K562 (cell line): ENCODE data around the gene TFF2. TPM values are rescaled to one million over a fixed set of nuclear protein-coding genes. Genes with fewer than 3 reads are reported as not detected.

ENCODE experiments used
- ATAC-seq: fragments of 200-7000 bp; cut with Tn5 transposase; 3 replicates; pipeline ENCODE4 v1.9.1; 2020; ENCODE audit warnings: moderate library complexity
- BruUV-seq: library from RNA; stranded (reverse); fragments of 400-500 nt; replicated peaks from 2 replicates; lab custom pipeline; 2021; lab: Mats Ljungman, UMichigan
- CTCF ChIA-PET: fragments of 300-600 bp; formaldehyde crosslinking; extraction: SDS; loops from one replicate; lab custom pipeline; 2021; ENCODE audit warnings: low intra/inter-chr PET ratio; lab: Yijun Ruan, JAX
- POLR2A ChIA-PET: fragments of 300-600, 350-650 bp; sonication (Branson Sonifier 250); formaldehyde crosslinking; extraction: SDS; loops from one replicate; lab custom pipeline; 2021; ENCODE audit warnings: antibody characterized with exemption, inconsistent platforms; lab: Yijun Ruan, JAX
- DNase-seq, 4 experiments: peaks; one replicate each; pipeline versions ENCODE4 v3.0.0 to v3.0.0-alpha.2; 2011 to 2018; ENCODE audit warnings: low spot score in 3 of 4, mixed read lengths in 3 of 4; ENCODE audit errors: extremely low read depth in 1 of 4
- FAIRE-seq: peaks from 2 replicates; lab custom pipeline; 2011; peaks lifted over from hg19 to GRCh38; lab: Jason Lieb, UNC
- H2AFZ ChIP-seq: 2 replicates; pipeline ENCODE4 v1.6.0; 2011; ENCODE audit warnings: low read depth, low read length, control low read depth, inconsistent platforms
- H3K27ac ChIP-seq: fragments of 200-600 bp; 3 replicates; pipeline ENCODE4 v1.8.0; 2011; ENCODE audit warnings: low read depth, mild to moderate bottlenecking, control low read depth, inconsistent platforms, low read length, moderate library complexity, mixed read lengths; ENCODE audit errors: extremely low read depth
- H3K27me3 ChIP-seq, 2 experiments: fragments of 300-600 bp in 1 of 2; 2 replicates in 1 of 2; 3 replicates in 1 of 2; pipeline versions ENCODE4 v1.6.0 to v1.8.0; 2011; ENCODE audit warnings: inconsistent platforms in 2 of 2, low read length in 2 of 2, mild to moderate bottlenecking in 1 of 2, mixed read lengths in 1 of 2, moderate library complexity in 1 of 2; ENCODE audit not compliant: control insufficient read depth in 2 of 2, insufficient read depth in 2 of 2
- H3K36me3 ChIP-seq: fragments of 300-600 bp; 3 replicates; pipeline ENCODE4 v1.8.0; 2011; ENCODE audit warnings: mild to moderate bottlenecking, low read length, inconsistent platforms; ENCODE audit not compliant: control insufficient read depth, insufficient read depth
- H3K4me1 ChIP-seq, 2 experiments: fragments of 200-600 bp in 1 of 2; replicated peaks in 1 of 2; 2 replicates in 1 of 2; 3 replicates in 1 of 2; pipeline versions ENCODE4 v1.5.1 to v1.8.0; 2011; ENCODE audit warnings: inconsistent platforms in 2 of 2, low read length in 2 of 2, mild to moderate bottlenecking in 1 of 2, mixed read lengths in 1 of 2, moderate library complexity in 1 of 2; ENCODE audit not compliant: control insufficient read depth in 2 of 2, insufficient read depth in 2 of 2
- H3K4me2 ChIP-seq: 2 replicates; pipeline ENCODE4 v1.6.1; 2011; ENCODE audit warnings: low read length, control low read depth, inconsistent platforms, mixed read lengths; ENCODE audit not compliant: insufficient read depth
- H3K4me3 ChIP-seq: fragments of 200-600 bp; sonication (generic), shearing (Covaris generic); 2 replicates; pipeline ENCODE4 v1.5.1; 2016; ENCODE audit warnings: control low read depth, inconsistent platforms
- H3K79me2 ChIP-seq: fragments of 200-600 bp; 3 replicates; pipeline ENCODE4 v1.8.0; 2011; ENCODE audit warnings: low read length, inconsistent platforms; ENCODE audit not compliant: control insufficient read depth, insufficient read depth
- H3K9ac ChIP-seq, 2 experiments: 2 replicates each; pipeline versions ENCODE4 v1.6.0 to v1.6.1; 2011; ENCODE audit warnings: low read depth in 2 of 2, low read length in 2 of 2, control low read depth in 1 of 2, inconsistent platforms in 1 of 2, mild to moderate bottlenecking in 1 of 2, mixed read lengths in 1 of 2; ENCODE audit not compliant: insufficient read depth in 1 of 2
- H3K9me1 ChIP-seq: one replicate; pipeline ENCODE4 v1.6.0; 2011; ENCODE audit warnings: inconsistent platforms, mild to moderate bottlenecking, low read length, moderate library complexity; ENCODE audit not compliant: control insufficient read depth, insufficient read depth
- H3K9me3 ChIP-seq: replicated peaks from 2 replicates; pipeline ENCODE4 v1.5.1; 2011; ENCODE audit warnings: low read depth, low read length, inconsistent platforms; ENCODE audit not compliant: control insufficient read depth, insufficient read depth
- H4K20me1 ChIP-seq: replicated peaks from 2 replicates; pipeline ENCODE4 v1.6.1; 2011; ENCODE audit warnings: low read length, inconsistent platforms, mixed read lengths; ENCODE audit not compliant: control insufficient read depth, insufficient read depth
- CBFA2T3 ChIP-seq: fragments of 450-650 bp; IDR thresholded peaks from 2 replicates; pipeline ENCODE4 v1.6.1; 2017
- E2F5 ChIP-seq: sonication (generic); formaldehyde crosslinking; IDR thresholded peaks from 2 replicates; pipeline ENCODE4 v1.8.0; 2022; ENCODE audit warnings: mild to moderate bottlenecking, missing genetic modification reagents
- HOMEZ ChIP-seq: fragments of 250-450 bp; sonication (Bioruptor Pico); IDR thresholded peaks from 2 replicates; pipeline ENCODE4 v1.4.0; 2020; ENCODE audit warnings: mild to moderate bottlenecking, moderate library complexity
- LCOR ChIP-seq: sonication (generic); formaldehyde crosslinking; IDR thresholded peaks from 2 replicates; pipeline ENCODE4 v1.8.0; 2022; ENCODE audit warnings: mild to moderate bottlenecking, missing genetic modification reagents
- MXD1 ChIP-seq: fragments of 250-450 bp; sonication (Bioruptor Pico); IDR thresholded peaks from 2 replicates; pipeline ENCODE4 v1.8.0; 2021; ENCODE audit warnings: borderline replicate concordance, mild to moderate bottlenecking, moderate library complexity; ENCODE audit not compliant: poor library complexity, severe bottlenecking
- NUFIP1 ChIP-seq: fragments of 450-650 bp; IDR thresholded peaks from 2 replicates; pipeline ENCODE4 v1.6.1; 2018; ENCODE audit not compliant: partially characterized antibody
- PHB2 ChIP-seq: fragments of 450-650 bp; IDR thresholded peaks from 2 replicates; pipeline ENCODE4 v1.6.1; 2017; ENCODE audit warnings: low read depth
- ZBTB1 ChIP-seq: sonication (generic); formaldehyde crosslinking; IDR thresholded peaks from 2 replicates; pipeline ENCODE4 v1.8.1; 2023; ENCODE audit warnings: missing genetic modification reagents, low read depth, mild to moderate bottlenecking, borderline replicate concordance
- ZFP91 ChIP-seq: sonication (generic); formaldehyde crosslinking; IDR thresholded peaks from 2 replicates; pipeline ENCODE4 v1.8.0; 2022; ENCODE audit warnings: mild to moderate bottlenecking, missing genetic modification reagents
- WGBS: fragments of 100-300 bp; shearing (Covaris generic); methylation state at CpG from one replicate; pipeline ENCODE4 v1.1.6; 2016; ENCODE audit warnings: low coverage, mixed read lengths; ENCODE audit not compliant: insufficient coverage; ENCODE audit errors: missing lambda C conversion rate; 5-methylcytosine and 5-hydroxymethylcytosine counted together
- in situ Hi-C: fragments of 300-500 bp; cut with MboI; formaldehyde crosslinking; loops from 4 replicates; pipeline ENCODE4 v1.15.0; 2018; ENCODE audit warnings: inconsistent platforms, mixed read lengths
- intact Hi-C: fragments of 100-400 bp; cut with micrococcal nuclease; formaldehyde crosslinking; loops from 2 replicates; pipeline ENCODE4 v1.14.2; 2022
- polyA plus RNA-seq, 8 experiments: library from polyadenylated mRNA; depleted of rRNA in 4 of 8; stranded (reverse) in 5 of 8; unstranded in 3 of 8; fragments of >200 nt; fragmentation: Nextera tagmentation in 2 of 8; fragmentation: Illumina TruSeq in 1 of 8; extraction: Ambion mirVana in 2 of 8; extraction: Trizol in 1 of 8; gene quantifications; 2 replicates each; pipeline versions ENCODE4 v1.2.1 to v1.2.3, GENCODE V29; 2011 to 2014; ENCODE audit warnings: inconsistent platforms in 1 of 8, missing spikeins in 1 of 8
- total RNA-seq, 7 experiments: library from RNA; depleted of rRNA in 6 of 7; stranded (reverse); fragments of >200 nt in 6 of 7; fragmentation: Illumina TruSeq in 2 of 7; extraction: Trizol in 2 of 7; gene quantifications; 2 replicates each; pipeline versions ENCODE4 v1.2.1 to v1.2.3, GENCODE V29; 2011 to 2021; ENCODE audit warnings: low replicate concordance in 1 of 7

TFF2 gene
- total and polyA plus RNA-seq, 9 of the 15 experiments (the other 6 are each of a cell fraction or from before 2014, with no cell fraction given), result not detected

GRCh38 chr21:42340187-42341050 lies 10.4 kb downstream of the TFF2 start:
- 9% methylated on average over 24 of the region's 24 CpGs for WGBS
- H3K9me3 ChIP-seq, result no peaks in the 10 kb centered on the region
- BruUV-seq, result no TSS peak
- H3K4me3 ChIP-seq, result no peak overlapping the region
- intact Hi-C loops, result no loop called here
- no peak overlapping the region for H3K9ac ChIP-seq
- FAIRE-seq, result no peak
- H3K4me2 ChIP-seq, result no peak overlapping the region
- H3K9me1 ChIP-seq, result no peaks in the 10 kb centered on the region
- peaks cover 0 to 7% of the 10 kb centered on the region in 2 experiments; a peak in 1 of 5 replicates for H3K4me1 ChIP-seq
- in situ Hi-C loops, result no loop called here
- ATAC-seq, result no peak
- POLR2A ChIA-PET, result interaction anchor here (0.6 to 1.3 kb wide), 6 partner anchors 16 to 1213 kb away, joined by 3 to 4 read pairs (median 3); no protein-coding TSS in a partner anchor
- peaks cover 12 to 53% of the 10 kb centered on the region in 2 experiments; a peak in 4 of 5 replicates for H3K27me3 ChIP-seq
- CTCF ChIA-PET, result interaction anchor here (0.6 kb wide), 1 partner anchor 105 kb away, joined by 3 read pairs; no protein-coding TSS in a partner anchor
- no peak overlapping the region for H3K27ac ChIP-seq
- H2AFZ ChIP-seq, result no peak overlapping the region
- no peak for DNase-seq
- no peak for TF ChIP-seq MXD1 (CRISPR knock-in tag)
- TF ChIP-seq CBFA2T3, result no peak
- TF ChIP-seq PHB2, result no peak
- no peak for TF ChIP-seq ZBTB1
- TF ChIP-seq LCOR (CRISPR knock-in tag), result no peak
- TF ChIP-seq E2F5 (CRISPR knock-in tag), result no peak
- no peak for TF ChIP-seq NUFIP1
- no peak for TF ChIP-seq HOMEZ (CRISPR knock-in tag)
- TF ChIP-seq ZFP91 (CRISPR knock-in tag), result no peak
- no peaks in the 10 kb centered on the region for H3K36me3 ChIP-seq
- H4K20me1 ChIP-seq, result no peaks in the 10 kb centered on the region
- H3K79me2 ChIP-seq, result no peaks in the 10 kb centered on the region
